Stomach (tissue), 4 donors: ENCODE measurements around the gene AMBP.

Source experiments
- EP300 ChIP-seq: sonication (generic); formaldehyde crosslinking; IDR thresholded peaks from one replicate; pipeline ENCODE4 v1.6.1; 2017; ENCODE audit warnings: antibody characterized with exemption
- POLR2A ChIP-seq, 4 donors: fragments of 450-650 bp; IDR thresholded peaks; one replicate each; pipeline ENCODE4 v1.6.1; 2016; ENCODE audit warnings: antibody characterized with exemption in 4 of 4, control low read depth in 2 of 4, mild to moderate bottlenecking in 1 of 4, moderate library complexity in 1 of 4
- TF ChIP-seq, protein P1 (sequence below), 7 experiments: fragments of 450-650 bp in 4 of 7; fragments of 200-600 bp in 3 of 7; sonication (generic) in 3 of 7; IDR thresholded peaks; one replicate each; pipeline ENCODE4 v1.5.1; 2016 to 2019; ENCODE audit warnings: antibody characterized with exemption in 7 of 7, control low read depth in 2 of 7, mild to moderate bottlenecking in 1 of 7

DNA sequence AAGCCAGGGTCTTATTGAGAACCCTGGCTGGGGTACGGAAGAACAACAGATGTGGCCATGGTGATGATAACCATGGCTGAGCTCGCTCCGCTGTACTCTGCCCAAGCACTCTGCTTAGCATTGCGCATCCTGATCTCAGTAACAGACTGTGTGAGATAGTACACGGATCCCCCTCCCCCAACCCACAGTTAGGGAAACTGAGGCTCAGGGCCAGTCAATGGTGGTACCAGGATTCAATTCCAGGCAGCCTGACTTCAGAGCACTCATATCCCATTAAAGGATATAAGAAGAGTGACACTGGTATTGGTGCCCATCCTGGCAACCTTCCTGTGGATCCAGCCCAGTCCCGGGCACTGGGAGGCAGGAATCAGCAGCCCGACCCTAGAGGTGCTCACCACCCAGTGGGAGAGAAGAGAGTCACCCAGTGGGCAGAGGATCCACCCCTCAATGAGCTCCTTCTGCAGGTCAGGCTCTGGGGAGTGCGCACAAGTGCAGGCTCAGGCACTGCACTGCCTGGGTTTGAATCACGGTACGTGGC is 47.4 kb upstream of the AMBP start:
- TF ChIP-seq, protein P1, sequence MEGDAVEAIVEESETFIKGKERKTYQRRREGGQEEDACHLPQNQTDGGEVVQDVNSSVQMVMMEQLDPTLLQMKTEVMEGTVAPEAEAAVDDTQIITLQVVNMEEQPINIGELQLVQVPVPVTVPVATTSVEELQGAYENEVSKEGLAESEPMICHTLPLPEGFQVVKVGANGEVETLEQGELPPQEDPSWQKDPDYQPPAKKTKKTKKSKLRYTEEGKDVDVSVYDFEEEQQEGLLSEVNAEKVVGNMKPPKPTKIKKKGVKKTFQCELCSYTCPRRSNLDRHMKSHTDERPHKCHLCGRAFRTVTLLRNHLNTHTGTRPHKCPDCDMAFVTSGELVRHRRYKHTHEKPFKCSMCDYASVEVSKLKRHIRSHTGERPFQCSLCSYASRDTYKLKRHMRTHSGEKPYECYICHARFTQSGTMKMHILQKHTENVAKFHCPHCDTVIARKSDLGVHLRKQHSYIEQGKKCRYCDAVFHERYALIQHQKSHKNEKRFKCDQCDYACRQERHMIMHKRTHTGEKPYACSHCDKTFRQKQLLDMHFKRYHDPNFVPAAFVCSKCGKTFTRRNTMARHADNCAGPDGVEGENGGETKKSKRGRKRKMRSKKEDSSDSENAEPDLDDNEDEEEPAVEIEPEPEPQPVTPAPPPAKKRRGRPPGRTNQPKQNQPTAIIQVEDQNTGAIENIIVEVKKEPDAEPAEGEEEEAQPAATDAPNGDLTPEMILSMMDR (IDR thresholded peaks at IDR 0.05): no peak
- no peak for TF ChIP-seq POLR2A (IDR thresholded peaks at IDR 0.05)
- no peak for TF ChIP-seq EP300
